HL-60 (cell line): ENCODE results near the gene RSPO4.

Source experiments
- GABPA ChIP-seq: IDR thresholded peaks from 2 replicates; pipeline ENCODE4 v1.6.1; 2012; ENCODE audit warnings: low read depth
- POLR2AphosphoS5 ChIP-seq: IDR thresholded peaks from 2 replicates; pipeline ENCODE4 v1.6.1; 2012; ENCODE audit warnings: low read depth
- SPI1 ChIP-seq: IDR thresholded peaks from 2 replicates; pipeline ENCODE4 v1.6.1; 2012; ENCODE audit warnings: low read depth, mild to moderate bottlenecking, borderline replicate concordance
- TF ChIP-seq, protein P1 (sequence below): IDR thresholded peaks from one replicate; pipeline ENCODE4 v1.5.1; 2011; ENCODE audit warnings: low read length, control low read depth, inconsistent platforms; ENCODE audit not compliant: insufficient read depth
- TF ChIP-seq, protein P2 (sequence below): IDR thresholded peaks from 2 replicates; pipeline ENCODE4 v1.6.1; 2012; ENCODE audit warnings: low read depth; ENCODE audit not compliant: insufficient replicate concordance

GRCh38 chr20:957544-957943, 44.6 kb downstream of the RSPO4 start:
- TF ChIP-seq, protein P1, sequence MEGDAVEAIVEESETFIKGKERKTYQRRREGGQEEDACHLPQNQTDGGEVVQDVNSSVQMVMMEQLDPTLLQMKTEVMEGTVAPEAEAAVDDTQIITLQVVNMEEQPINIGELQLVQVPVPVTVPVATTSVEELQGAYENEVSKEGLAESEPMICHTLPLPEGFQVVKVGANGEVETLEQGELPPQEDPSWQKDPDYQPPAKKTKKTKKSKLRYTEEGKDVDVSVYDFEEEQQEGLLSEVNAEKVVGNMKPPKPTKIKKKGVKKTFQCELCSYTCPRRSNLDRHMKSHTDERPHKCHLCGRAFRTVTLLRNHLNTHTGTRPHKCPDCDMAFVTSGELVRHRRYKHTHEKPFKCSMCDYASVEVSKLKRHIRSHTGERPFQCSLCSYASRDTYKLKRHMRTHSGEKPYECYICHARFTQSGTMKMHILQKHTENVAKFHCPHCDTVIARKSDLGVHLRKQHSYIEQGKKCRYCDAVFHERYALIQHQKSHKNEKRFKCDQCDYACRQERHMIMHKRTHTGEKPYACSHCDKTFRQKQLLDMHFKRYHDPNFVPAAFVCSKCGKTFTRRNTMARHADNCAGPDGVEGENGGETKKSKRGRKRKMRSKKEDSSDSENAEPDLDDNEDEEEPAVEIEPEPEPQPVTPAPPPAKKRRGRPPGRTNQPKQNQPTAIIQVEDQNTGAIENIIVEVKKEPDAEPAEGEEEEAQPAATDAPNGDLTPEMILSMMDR, result no peak
- TF ChIP-seq, protein P2, sequence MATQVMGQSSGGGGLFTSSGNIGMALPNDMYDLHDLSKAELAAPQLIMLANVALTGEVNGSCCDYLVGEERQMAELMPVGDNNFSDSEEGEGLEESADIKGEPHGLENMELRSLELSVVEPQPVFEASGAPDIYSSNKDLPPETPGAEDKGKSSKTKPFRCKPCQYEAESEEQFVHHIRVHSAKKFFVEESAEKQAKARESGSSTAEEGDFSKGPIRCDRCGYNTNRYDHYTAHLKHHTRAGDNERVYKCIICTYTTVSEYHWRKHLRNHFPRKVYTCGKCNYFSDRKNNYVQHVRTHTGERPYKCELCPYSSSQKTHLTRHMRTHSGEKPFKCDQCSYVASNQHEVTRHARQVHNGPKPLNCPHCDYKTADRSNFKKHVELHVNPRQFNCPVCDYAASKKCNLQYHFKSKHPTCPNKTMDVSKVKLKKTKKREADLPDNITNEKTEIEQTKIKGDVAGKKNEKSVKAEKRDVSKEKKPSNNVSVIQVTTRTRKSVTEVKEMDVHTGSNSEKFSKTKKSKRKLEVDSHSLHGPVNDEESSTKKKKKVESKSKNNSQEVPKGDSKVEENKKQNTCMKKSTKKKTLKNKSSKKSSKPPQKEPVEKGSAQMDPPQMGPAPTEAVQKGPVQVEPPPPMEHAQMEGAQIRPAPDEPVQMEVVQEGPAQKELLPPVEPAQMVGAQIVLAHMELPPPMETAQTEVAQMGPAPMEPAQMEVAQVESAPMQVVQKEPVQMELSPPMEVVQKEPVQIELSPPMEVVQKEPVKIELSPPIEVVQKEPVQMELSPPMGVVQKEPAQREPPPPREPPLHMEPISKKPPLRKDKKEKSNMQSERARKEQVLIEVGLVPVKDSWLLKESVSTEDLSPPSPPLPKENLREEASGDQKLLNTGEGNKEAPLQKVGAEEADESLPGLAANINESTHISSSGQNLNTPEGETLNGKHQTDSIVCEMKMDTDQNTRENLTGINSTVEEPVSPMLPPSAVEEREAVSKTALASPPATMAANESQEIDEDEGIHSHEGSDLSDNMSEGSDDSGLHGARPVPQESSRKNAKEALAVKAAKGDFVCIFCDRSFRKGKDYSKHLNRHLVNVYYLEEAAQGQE, result no peak
- TF ChIP-seq POLR2AphosphoS5 (no peak), GABPA (no peak), SPI1 (no peak)
